HepG2 (cell line): ENCODE measurements around the gene VPS9D1. TPM values are rescaled to one million over a fixed set of nuclear protein-coding genes. Genes with fewer than 3 reads are reported as not detected.

ENCODE experiments used
- ADNP ChIP-seq: sonication (generic); formaldehyde crosslinking; IDR thresholded peaks from 2 replicates; pipeline ENCODE4 v1.4.0; 2020; ENCODE audit warnings: missing genetic modification reagents
- ATAD3A ChIP-seq: sonication (generic); formaldehyde crosslinking; IDR thresholded peaks from 2 replicates; pipeline ENCODE4 v1.4.0; 2020; ENCODE audit warnings: missing genetic modification reagents
- DR1 ChIP-seq: sonication (generic); formaldehyde crosslinking; IDR thresholded peaks from 2 replicates; pipeline ENCODE4 v1.8.0; 2021; ENCODE audit warnings: mild to moderate bottlenecking, missing genetic modification reagents, inconsistent platforms
- EZH2 ChIP-seq: conservative IDR thresholded peaks from 2 replicates; pipeline ENCODE4 v1.6.1; 2012; ENCODE audit warnings: mild to moderate bottlenecking, low read depth, low read length, moderate library complexity
- FOXO4 ChIP-seq: sonication (generic); formaldehyde crosslinking; conservative IDR thresholded peaks from 2 replicates; pipeline ENCODE4 v1.8.1; 2023; ENCODE audit warnings: missing genetic modification reagents
- JUND ChIP-seq: sonication (generic); formaldehyde crosslinking; IDR thresholded peaks from 2 replicates; pipeline ENCODE4 v1.8.0; 2022; ENCODE audit warnings: mild to moderate bottlenecking, missing genetic modification reagents
- KDM6A ChIP-seq: IDR thresholded peaks from 2 replicates; pipeline ENCODE4 v1.6.1; 2016; ENCODE audit warnings: low read depth
- MIXL1 ChIP-seq: IDR thresholded peaks from 2 replicates; pipeline ENCODE4 v1.6.1; 2016
- POLR2AphosphoS2 ChIP-seq: IDR thresholded peaks from 2 replicates; pipeline ENCODE4 v1.6.1; 2011; ENCODE audit warnings: low read depth, low read length, improper control_type of control experiment
- SNAPC2 ChIP-seq: sonication (generic); formaldehyde crosslinking; IDR thresholded peaks from 2 replicates; pipeline ENCODE4 v1.8.1; 2022; ENCODE audit warnings: mild to moderate bottlenecking, missing genetic modification reagents
- SP1 ChIP-seq, 2 experiments: fragments of 450-650 bp in 1 of 2; sonication (generic) in 1 of 2; formaldehyde crosslinking in 1 of 2; IDR thresholded peaks; 2 replicates each; pipeline versions ENCODE4 v1.4.0 to v1.6.1; 2016 to 2020; ENCODE audit warnings: missing genetic modification reagents in 1 of 2
- SP4 ChIP-seq: sonication (generic); formaldehyde crosslinking; IDR thresholded peaks from 2 replicates; pipeline ENCODE4 v1.8.1; 2023; ENCODE audit warnings: mild to moderate bottlenecking, missing genetic modification reagents
- TMF1 ChIP-seq: sonication (generic); formaldehyde crosslinking; IDR thresholded peaks from 2 replicates; pipeline ENCODE4 v1.8.1; 2022; ENCODE audit warnings: low read depth, missing genetic modification reagents
- TP53 ChIP-seq: sonication (generic); formaldehyde crosslinking; conservative IDR thresholded peaks from 2 replicates; pipeline ENCODE4 v1.4.0; 2020; ENCODE audit warnings: missing genetic modification reagents
- ZBTB21 ChIP-seq: sonication (generic); formaldehyde crosslinking; IDR thresholded peaks from 2 replicates; pipeline ENCODE4 v1.4.0; 2020; ENCODE audit warnings: missing genetic modification reagents
- ZNF678 ChIP-seq: sonication (generic); formaldehyde crosslinking; IDR thresholded peaks from 2 replicates; pipeline ENCODE4 v1.4.0; 2020; ENCODE audit warnings: mild to moderate bottlenecking, missing genetic modification reagents
- ZNF839 ChIP-seq: sonication (generic); formaldehyde crosslinking; IDR thresholded peaks from 2 replicates; pipeline ENCODE4 v1.4.0; 2020; ENCODE audit warnings: missing genetic modification reagents, mild to moderate bottlenecking, borderline replicate concordance
- polyA plus RNA-seq, 8 experiments: library from polyadenylated mRNA; depleted of rRNA in 3 of 8; stranded (reverse) in 7 of 8; unstranded in 1 of 8; fragments of >200 nt; fragmentation: Illumina TruSeq in 4 of 8; extraction: Trizol in 4 of 8; gene quantifications; 2 replicates each; pipeline versions ENCODE4 v1.2.1 to v1.2.3, GENCODE V29; 2011 to 2016; ENCODE audit warnings: low read depth in 4 of 8, missing spikeins in 1 of 8, mixed read lengths in 1 of 8; ENCODE audit not compliant: insufficient read depth in 1 of 8
- total RNA-seq, 5 experiments: library from RNA; depleted of rRNA; stranded (reverse); fragments of >200 nt; fragmentation: Illumina TruSeq; extraction: Trizol; gene quantifications; 2 replicates each; pipeline ENCODE4 v1.2.3, GENCODE V29; 2016; ENCODE audit warnings: low read depth in 1 of 5
- TF ChIP-seq, protein P1 (sequence below): sonication (generic); formaldehyde crosslinking; IDR thresholded peaks from 2 replicates; pipeline ENCODE4 v1.4.0; 2020; ENCODE audit warnings: missing genetic modification reagents, borderline replicate concordance
- TF ChIP-seq, protein P2 (sequence below): IDR thresholded peaks from 2 replicates; pipeline ENCODE4 v1.6.1; 2016; ENCODE audit warnings: missing biosample characterization, missing genetic modification reagents, low read depth
- TF ChIP-seq, protein P3 (sequence below): sonication (generic); formaldehyde crosslinking; IDR thresholded peaks from 2 replicates; pipeline ENCODE4 v1.8.1; 2023; ENCODE audit warnings: mild to moderate bottlenecking, missing genetic modification reagents
- TF ChIP-seq, protein P4 (sequence below): sonication (generic); formaldehyde crosslinking; IDR thresholded peaks from 2 replicates; pipeline ENCODE4 v1.4.0; 2020; ENCODE audit warnings: missing genetic modification reagents, borderline replicate concordance
- TF ChIP-seq, protein P5 (sequence below): sonication (generic); formaldehyde crosslinking; IDR thresholded peaks from 2 replicates; pipeline ENCODE4 v1.5.0; 2020; ENCODE audit warnings: mild to moderate bottlenecking, missing genetic modification reagents

VPS9D1 gene
- total and polyA plus RNA-seq, 2 of the 13 experiments (the other 11 are each of a cell fraction or from before 2014, with no cell fraction given) = 10.1 to 13.2 TPM

DNA sequence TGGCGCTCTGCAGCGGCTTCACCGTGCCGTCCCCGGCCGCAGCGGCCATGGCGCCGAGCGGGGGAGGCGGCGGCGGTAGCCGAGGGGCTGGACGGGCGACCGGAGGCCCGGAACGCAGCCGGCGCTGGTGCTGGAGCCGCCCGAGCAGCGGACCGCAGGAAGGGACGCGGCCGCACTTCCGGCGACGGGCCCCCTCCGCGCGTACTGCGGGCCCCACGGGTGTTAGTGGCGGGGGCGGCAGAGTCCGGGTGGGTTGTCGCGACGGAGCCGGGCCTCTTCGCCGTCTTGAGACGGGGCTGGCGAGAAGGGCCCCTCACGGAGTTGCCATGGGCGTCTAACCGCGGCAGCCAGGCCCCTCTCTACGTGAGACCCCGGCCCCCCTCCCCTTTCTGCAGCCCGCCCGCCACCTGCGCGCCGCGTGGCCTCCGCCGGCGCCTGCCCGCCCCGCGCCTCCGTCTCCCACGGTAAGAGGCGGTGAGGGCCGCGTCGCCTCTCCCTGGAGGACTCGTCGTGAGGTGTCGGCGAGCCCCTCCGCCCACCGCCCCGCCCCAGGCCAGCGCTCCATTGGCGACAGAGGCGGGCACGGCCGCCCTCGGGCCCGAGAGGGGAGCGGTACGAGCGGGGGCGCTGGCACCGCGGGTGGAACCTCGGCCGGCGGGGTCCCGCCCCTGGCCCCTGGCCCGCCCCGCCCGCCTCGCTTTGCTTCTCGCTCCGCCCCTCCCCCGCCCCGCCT, at the start of gene VPS9D1, which contains the start of gene ZNF276 (continued):
- peak; percentile 42; the same call in 1 of the 2 replicates for TF ChIP-seq DR1 (CRISPR knock-in tag)
- no peak for TF ChIP-seq POLR2AphosphoS2
- TF ChIP-seq, protein P1, sequence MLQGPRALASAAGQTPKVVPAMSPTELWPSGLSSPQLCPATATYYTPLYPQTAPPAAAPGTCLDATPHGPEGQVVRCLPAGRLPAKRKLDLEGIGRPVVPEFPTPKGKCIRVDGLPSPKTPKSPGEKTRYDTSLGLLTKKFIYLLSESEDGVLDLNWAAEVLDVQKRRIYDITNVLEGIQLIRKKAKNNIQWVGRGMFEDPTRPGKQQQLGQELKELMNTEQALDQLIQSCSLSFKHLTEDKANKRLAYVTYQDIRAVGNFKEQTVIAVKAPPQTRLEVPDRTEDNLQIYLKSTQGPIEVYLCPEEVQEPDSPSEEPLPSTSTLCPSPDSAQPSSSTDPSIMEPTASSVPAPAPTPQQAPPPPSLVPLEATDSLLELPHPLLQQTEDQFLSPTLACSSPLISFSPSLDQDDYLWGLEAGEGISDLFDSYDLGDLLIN (CRISPR knock-in tag) = peak; percentile 87; the same call in 1 of the 2 replicates
- TF ChIP-seq SP1 (IDR thresholded peaks at IDR 0.05) = no peak
- peak; percentile 86 for TF ChIP-seq SP1 (CRISPR knock-in tag; IDR thresholded peaks at IDR 0.05)
- TF ChIP-seq SNAPC2 (CRISPR knock-in tag) = no peak
- TF ChIP-seq, protein P2, sequence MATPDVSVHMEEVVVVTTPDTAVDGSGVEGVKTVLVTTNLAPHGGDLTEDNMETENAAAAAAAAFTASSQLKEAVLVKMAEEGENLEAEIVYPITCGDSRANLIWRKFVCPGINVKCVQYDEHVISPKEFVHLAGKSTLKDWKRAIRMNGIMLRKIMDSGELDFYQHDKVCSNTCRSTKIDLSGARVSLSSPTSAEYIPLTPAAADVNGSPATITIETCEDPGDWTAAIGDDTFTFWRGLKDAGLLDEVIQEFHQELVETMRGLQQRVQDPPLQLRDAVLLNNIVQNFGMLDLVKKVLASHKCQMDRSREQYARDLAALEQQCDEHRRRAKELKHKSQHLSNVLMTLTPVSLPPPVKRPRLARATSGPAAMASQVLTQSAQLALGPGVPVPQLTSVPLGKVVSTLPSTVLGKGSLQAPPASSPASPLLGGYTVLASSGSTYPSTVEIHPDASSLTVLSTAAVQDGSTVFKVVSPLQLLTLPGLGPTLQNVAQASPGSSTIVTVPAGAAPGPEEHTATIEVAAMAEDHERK (CRISPR knock-in tag) = no peak
- TF ChIP-seq SP4 (CRISPR knock-in tag) = peak; percentile 97
- no peak for TF ChIP-seq MIXL1
- TF ChIP-seq JUND (CRISPR knock-in tag) = peak; percentile 44
- TF ChIP-seq EZH2 = no peak
- TF ChIP-seq TP53 (CRISPR knock-in tag) = peak; percentile 34; the same call in 1 of the 2 replicates
- TF ChIP-seq FOXO4 (CRISPR knock-in tag) = no peak
- TF ChIP-seq, protein P3, sequence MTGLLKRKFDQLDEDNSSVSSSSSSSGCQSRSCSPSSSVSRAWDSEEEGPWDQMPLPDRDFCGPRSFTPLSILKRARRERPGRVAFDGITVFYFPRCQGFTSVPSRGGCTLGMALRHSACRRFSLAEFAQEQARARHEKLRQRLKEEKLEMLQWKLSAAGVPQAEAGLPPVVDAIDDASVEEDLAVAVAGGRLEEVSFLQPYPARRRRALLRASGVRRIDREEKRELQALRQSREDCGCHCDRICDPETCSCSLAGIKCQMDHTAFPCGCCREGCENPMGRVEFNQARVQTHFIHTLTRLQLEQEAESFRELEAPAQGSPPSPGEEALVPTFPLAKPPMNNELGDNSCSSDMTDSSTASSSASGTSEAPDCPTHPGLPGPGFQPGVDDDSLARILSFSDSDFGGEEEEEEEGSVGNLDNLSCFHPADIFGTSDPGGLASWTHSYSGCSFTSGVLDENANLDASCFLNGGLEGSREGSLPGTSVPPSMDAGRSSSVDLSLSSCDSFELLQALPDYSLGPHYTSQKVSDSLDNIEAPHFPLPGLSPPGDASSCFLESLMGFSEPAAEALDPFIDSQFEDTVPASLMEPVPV (CRISPR knock-in tag) = no peak; the same call in 1 of the 2 replicates
- TF ChIP-seq, protein P4, sequence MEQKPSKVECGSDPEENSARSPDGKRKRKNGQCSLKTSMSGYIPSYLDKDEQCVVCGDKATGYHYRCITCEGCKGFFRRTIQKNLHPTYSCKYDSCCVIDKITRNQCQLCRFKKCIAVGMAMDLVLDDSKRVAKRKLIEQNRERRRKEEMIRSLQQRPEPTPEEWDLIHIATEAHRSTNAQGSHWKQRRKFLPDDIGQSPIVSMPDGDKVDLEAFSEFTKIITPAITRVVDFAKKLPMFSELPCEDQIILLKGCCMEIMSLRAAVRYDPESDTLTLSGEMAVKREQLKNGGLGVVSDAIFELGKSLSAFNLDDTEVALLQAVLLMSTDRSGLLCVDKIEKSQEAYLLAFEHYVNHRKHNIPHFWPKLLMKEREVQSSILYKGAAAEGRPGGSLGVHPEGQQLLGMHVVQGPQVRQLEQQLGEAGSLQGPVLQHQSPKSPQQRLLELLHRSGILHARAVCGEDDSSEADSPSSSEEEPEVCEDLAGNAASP (CRISPR knock-in tag) = no peak; the same call in 1 of the 2 replicates
- peak; percentile 86 for TF ChIP-seq ZNF678 (CRISPR knock-in tag)
- peak; percentile 48; the same call in 1 of the 2 replicates for TF ChIP-seq ZBTB21 (CRISPR knock-in tag)
- TF ChIP-seq ADNP = peak; percentile 9; the same call in 1 of the 2 replicates
- 0 out of 2 replicates have a peak, but pooled peaks have one; percentile 3 for TF ChIP-seq KDM6A (CRISPR knock-in tag)
- TF ChIP-seq TMF1 (CRISPR knock-in tag) = peak; percentile 93
- TF ChIP-seq ATAD3A (CRISPR knock-in tag) = no peak
- TF ChIP-seq ZNF839 (CRISPR knock-in tag) = no peak
- TF ChIP-seq, protein P5, sequence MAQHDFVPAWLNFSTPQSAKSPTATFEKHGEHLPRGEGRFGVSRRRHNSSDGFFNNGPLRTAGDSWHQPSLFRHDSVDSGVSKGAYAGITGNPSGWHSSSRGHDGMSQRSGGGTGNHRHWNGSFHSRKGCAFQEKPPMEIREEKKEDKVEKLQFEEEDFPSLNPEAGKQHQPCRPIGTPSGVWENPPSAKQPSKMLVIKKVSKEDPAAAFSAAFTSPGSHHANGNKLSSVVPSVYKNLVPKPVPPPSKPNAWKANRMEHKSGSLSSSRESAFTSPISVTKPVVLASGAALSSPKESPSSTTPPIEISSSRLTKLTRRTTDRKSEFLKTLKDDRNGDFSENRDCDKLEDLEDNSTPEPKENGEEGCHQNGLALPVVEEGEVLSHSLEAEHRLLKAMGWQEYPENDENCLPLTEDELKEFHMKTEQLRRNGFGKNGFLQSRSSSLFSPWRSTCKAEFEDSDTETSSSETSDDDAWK (CRISPR knock-in tag) = no peak
